ENCODE data around the gene OPN3. TPM values are rescaled to one million over a fixed set of nuclear protein-coding genes. Genes with fewer than 3 reads are reported as not detected.

Gene OPN3
- total and polyA plus RNA-seq, 9 of the 15 experiments (the other 6 are each of a cell fraction or from before 2014, with no cell fraction given) = 4.2 to 34.6 (median 17.0) TPM

- TF ChIP-seq RREB1 (CRISPR knock-in tag; IDR thresholded peaks at IDR 0.05) (no peak), HMG20B (CRISPR knock-in tag; IDR thresholded peaks at IDR 0.05) (no peak), ZNF609 (CRISPR knock-in tag; IDR thresholded peaks at IDR 0.05; ENCODE audit: borderline replicate concordance) (no peak), SAP30 (IDR thresholded peaks at IDR 0.05; ENCODE audit: borderline replicate concordance, insufficient read depth, low read depth, low read length, poor library complexity, severe bottlenecking) (no peak), RHOXF2B (CRISPR knock-in tag; conservative IDR thresholded peaks at IDR 0.05) (no peak), FOXP1 (CRISPR knock-in tag; IDR thresholded peaks at IDR 0.05) (no peak), KLF6 (CRISPR knock-in tag; IDR thresholded peaks at IDR 0.05; ENCODE audit: borderline replicate concordance) (no peak), CBX2 (IDR thresholded peaks at IDR 0.05; ENCODE audit: insufficient read depth, low read length, poor library complexity, severe bottlenecking) (no peak), ATF4 (CRISPR knock-in tag; IDR thresholded peaks at IDR 0.05) (no peak), MITF (IDR thresholded peaks at IDR 0.05) (no peak), CTCF (IDR thresholded peaks at IDR 0.05 in 2 of 3, conservative IDR thresholded peaks at IDR 0.05 in 1 of 3; ENCODE audit: insufficient read depth in 2 of 3, low read depth in 1 of 3, low read length in 3 of 3) (no peak), MTA1 (IDR thresholded peaks at IDR 0.05; ENCODE audit: borderline replicate concordance) (no peak)
Observed at GRCh38 chr1:241654019-241654418, 13.8 kb upstream of the OPN3 start (continued).
